Suprapubic skin (tissue), 4 donors: Measurements from ENCODE around the gene CTRL.

ENCODE experiments used
- EP300 ChIP-seq: sonication (generic); formaldehyde crosslinking; IDR thresholded peaks from one replicate; pipeline ENCODE4 v1.6.1; 2017; ENCODE audit warnings: antibody characterized with exemption
- POLR2A ChIP-seq, 2 donors: fragments of 450-650 bp; IDR thresholded peaks; one replicate each; pipeline ENCODE4 v1.6.1; 2017; ENCODE audit warnings: antibody characterized with exemption in 2 of 2, mild to moderate bottlenecking in 2 of 2, moderate library complexity in 2 of 2
- POLR2AphosphoS5 ChIP-seq, 3 donors: sonication (generic); formaldehyde crosslinking; IDR thresholded peaks; one replicate each; pipeline ENCODE4 v1.6.1; 2017; ENCODE audit warnings: antibody characterized with exemption in 3 of 3

GRCh38 chr16:67977005-67977404 is 45.3 kb upstream of the CTRL start:
- TF ChIP-seq POLR2A (IDR thresholded peaks at IDR 0.05) = no peak
- TF ChIP-seq POLR2AphosphoS5 (IDR thresholded peaks at IDR 0.05) = no peak
- TF ChIP-seq EP300 = no peak
